A204.1 (cell line): ENCODE data around the gene ATP6V0A1.
"Not testable (repeated sequence)": the region's sequence is repeated elsewhere in the genome, so short reads cannot be mapped to it uniquely, and the experiment has no call there.

Experiments
- FAIRE-seq: peaks from 2 replicates; lab custom pipeline; 2012; peaks lifted over from hg19 to GRCh38; lab: Jason Lieb, UNC

The ATP6V0A1 gene

DNA sequence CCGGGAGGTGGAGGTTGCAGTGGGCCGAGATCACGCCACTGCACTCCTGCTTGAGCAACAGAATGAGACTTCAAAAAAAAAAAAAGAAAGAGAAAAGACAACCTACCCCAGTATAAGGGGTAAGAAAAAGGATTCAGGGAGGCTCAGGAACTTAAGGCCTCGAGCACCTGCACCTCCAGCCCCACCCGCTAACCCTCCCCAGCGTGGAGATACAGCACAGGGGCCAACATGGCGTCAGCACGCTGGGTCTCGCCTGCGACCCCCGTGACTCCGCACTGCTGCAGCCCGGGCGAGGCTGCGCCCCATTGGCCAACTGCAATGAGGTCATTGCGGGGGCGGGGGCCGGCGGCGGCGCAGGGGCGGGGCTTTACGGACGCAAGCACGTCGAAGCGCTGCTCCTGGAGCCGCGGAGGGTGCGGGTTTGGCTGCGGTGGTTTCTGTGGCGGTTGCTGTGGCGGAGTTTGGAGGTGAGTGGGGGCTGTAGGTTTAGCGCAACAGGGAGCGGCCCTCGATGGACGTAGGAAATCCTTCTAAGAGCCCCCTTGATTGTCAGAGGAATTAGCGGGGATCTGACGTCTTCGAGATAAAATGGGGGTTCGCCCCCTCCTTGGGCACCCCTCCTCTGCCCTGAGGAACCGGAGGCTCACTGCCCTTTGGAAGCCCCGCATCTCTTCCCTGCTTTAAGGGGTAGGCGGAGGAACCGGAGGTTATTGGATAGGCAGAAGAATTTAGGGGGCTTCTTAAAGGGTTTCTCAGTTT is at the start of gene ATP6V0A1:
TSS of gene ATP6V0A1 (plus strand) at position 382 of the 759 bp plus-strand sequence. CDS start 2,017 bp downstream, outside the sequence.
- FAIRE-seq = no peak

DNA sequence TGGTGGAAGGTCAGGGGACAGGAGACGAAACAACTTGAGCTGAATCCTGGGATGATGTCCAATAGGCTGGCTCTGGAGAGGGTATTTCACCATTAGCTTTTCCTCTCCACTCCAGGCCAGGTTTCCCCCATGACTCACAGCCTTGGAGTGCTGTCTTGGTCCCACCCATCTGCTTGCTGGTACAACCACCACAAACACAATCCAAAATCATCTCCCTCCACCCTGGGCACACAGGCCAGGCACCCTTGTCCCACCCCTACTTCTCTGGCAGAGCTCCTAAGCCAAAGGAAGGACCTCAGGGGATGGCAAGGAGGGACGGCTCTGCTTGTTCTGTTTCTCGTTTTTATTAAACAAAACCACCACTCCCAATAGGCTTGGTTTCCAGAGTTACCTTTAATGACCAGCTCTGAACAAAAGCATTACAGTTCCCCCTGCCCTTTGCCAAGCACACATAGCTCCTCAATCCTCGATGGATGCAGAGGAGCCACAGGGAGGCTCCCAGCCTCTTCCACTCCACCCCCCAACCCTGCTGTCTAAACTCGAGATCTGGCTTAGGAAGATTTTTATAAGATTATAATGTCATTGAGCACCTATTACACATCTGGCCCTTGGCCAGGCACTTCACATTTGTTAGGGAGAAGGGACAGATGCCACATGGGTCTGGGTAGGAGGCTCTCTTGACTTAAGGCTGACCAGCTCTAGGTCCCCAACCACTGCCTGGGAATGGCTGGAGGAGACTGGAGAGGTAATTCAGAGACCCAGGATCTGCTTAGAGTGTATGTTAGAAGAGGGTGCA is 49.0 kb upstream of the ATP6V0A1 start:
- no peak for FAIRE-seq

DNA sequence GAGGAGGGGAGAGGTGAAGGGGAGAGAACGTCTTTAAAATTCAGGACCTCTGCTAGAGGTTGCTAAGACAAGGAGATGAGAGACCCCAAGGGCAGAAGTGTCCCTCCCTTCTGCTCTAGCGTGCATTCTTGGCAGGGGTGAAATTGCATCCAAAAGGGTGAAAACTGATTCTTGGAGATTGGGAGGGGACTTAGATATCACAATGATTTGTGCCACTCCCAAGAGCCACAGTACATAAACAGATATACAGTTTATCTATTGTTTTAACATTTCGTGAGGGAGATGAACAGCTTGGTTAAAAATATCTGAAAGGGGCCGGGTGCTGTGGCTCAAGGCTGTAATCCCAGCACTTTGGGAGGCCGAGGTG is 48.4 kb upstream of the ATP6V0A1 start:
- FAIRE-seq = no peak

DNA sequence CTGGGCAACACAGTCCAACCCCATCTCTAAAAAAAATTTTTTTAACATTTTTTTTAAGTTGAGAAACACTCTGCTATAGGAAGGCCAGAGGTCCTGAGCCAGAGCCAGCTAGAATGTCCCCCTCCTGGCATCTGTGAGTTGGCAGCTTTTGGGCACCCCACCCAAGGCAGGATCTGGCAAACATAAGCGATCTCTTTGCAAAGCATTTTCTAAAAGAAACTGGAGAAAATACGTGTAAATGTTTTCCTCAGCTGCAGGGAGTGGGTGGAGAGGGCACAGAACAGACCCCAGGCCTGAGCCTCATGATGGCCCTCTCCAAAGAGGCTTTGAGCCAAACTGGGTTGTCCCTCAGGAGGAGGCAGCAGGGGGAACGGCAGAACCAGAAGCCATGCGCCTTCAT is 47.3 kb upstream of the ATP6V0A1 start:
- no peak for FAIRE-seq

DNA sequence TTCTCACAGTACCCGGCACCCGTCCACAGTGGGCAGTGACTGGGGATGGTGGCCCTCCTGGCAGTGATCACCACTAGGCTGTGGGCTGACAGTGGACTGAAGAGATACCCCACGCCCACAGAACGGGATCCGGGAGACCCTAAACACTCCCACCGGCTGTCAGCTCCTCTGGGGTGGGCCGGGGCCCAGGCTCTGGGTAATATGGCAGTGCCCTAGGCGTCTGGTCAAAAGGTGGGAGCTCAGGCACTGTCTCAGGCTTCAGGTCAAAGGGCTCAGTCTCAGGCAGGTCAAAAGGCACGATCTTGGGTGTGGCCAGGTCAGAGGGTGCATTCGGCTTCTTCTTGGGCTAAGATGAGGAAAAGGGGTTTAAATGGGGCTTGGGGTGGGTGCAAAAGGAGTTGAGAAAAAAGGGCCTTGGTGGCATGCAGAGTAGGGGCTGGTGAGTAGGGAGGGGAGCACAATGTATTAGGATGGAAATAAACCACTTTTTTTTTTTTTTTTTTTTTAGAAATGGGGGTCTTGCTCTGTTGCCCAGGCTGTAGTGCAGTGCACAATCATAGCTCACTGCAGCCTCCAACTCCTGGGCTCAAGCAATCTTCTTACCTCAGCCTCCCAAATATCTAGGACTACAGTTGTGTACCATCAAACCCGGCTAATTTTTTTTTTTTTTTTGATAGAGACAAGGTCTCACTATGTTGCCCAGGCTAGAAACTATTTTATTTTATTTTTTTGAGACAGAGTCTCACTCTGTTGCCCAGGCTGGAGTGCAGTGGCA is 46.6 kb upstream of the ATP6V0A1 start:
- FAIRE-seq = no peak

DNA sequence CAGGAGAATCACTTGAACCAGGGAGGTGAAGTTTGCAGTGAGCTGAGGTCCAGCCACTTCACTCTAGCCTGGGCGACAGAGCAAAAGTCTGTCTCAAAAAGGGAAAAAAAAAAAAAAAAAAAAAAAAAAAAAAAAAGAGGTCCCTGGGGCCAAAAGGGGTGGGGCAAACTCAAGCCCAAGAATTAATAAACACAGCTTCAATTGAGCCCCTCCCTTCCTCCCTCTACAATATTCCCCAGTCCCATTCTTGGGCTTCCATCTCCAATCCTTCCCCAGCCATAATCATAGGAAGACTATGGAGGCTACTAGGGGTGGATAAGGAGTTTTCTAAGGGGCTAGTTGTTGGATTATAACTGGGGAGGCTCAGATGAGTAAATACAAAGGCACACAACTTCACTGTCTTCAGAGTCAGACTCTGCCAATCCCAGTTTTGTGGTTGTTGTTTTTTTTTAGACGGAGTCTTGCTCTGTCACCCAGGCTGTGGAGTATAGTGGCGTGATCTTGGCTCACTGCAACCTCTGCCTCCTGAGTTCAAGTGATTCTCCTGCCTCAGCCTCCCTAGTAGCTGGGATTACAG is 45.1 kb upstream of the ATP6V0A1 start:
- FAIRE-seq = no peak

DNA sequence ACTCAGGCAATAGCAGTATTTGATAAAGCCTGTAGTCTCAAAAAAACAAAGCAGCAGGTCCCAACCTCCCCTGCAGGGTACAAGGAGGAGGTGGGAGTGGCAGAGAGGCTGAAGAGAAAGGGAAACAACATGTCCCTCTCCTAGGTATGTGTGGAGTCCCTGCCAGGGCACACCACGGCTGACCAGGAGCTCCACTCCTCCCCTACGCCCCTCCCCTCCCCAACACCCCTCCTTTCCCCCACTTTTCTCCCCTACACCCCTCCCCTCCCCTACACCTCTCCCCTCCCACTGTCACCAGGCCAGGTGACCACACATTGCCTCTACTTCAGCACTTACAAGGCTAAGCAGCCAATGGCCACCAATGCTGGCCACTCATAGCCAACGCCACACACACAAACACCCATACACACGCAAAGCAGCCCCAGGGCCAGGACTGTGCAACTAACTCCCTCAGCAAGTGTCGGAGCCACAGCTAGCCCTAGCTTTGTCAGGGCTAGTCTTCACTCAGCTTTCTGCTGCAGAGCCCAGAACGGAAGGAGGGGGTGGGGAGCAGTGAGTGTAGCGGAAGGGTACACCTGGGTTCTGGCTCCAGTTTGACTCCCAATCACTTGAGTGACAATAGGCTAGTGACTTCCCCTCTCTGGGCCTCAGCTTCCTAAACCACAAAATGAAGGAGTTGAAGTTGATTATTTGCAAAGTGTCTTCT is 43.8 kb upstream of the ATP6V0A1 start:
- FAIRE-seq = no peak

DNA sequence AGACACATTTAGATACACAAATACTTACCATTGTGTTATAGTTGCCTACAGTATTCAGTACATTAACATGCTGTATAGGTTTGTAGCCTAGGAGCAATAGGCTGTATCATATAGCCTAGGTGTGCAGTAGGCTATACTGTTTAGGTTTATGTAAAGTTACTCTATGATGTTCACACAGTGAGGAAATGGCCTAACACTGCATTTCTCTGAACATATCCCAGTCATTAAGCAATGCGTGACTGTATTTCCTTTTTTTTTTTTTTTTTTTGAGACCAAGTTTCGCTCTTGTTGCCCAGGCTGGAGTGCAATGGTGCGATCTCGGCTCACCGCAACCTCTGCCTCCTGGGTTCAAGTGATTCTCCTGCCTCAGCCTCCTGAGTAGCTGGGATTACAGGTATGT is 40.7 kb upstream of the ATP6V0A1 start:
- FAIRE-seq = not testable (repeated sequence)

DNA sequence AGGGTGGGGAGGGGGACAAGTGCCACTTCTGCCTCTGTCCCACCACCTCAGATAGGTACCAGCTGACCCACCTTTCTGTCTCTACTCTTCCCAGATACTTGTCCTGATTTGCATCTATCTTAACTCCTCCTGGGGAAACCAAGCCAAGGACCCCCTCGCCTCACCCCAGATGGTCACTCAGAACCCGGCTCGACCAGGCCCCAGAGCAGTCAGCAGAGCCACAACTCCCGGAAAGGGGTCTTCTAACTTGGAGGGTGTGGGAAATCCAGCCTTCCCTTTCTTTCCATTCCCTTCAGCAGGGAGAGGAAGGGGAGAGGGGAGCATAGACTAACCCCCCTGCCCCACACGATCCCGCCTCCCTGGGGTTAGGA is 37.6 kb upstream of the ATP6V0A1 start:
- FAIRE-seq = no peak

DNA sequence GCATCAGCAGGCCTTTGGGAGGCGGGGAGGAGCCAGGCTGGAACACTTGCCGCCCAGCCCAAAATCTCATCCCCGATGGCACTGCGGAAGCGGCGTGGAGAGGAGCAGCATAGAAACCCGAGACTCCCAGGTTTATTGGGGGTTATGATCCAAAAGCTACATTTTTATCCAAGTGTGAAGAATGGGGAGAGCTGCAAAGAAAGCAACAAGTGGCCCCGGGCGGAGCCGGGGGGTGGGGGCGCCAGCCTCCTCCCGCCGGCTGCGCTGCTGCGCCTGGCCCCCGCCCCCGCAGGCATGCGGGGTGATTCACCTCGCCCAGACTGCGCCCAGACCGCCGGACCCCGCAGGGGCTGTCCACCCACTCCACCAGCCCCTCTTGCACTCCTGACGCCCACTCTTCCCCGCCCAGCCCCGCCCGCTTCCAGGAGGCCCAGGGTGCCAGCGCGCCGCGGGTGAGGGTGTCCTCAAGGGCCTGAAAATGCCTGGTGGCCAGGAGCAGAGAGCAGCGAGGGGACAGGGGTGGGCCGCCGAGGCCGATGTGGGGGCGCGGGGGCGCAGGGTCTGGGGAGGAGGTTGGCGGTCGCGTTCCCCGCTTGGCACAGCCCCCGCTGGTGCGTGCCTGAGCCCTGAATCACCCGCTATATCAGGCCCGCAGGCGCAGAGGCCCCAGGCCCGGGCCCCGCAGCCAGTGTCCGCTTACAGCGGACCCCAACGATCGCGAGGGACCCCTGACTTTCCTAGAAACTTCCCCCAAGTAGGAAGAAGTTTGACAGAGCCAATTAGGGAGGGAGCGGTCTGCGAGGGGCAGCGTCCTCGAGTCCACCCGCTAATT is 37.0 kb upstream of the ATP6V0A1 start:
- no peak for FAIRE-seq

DNA sequence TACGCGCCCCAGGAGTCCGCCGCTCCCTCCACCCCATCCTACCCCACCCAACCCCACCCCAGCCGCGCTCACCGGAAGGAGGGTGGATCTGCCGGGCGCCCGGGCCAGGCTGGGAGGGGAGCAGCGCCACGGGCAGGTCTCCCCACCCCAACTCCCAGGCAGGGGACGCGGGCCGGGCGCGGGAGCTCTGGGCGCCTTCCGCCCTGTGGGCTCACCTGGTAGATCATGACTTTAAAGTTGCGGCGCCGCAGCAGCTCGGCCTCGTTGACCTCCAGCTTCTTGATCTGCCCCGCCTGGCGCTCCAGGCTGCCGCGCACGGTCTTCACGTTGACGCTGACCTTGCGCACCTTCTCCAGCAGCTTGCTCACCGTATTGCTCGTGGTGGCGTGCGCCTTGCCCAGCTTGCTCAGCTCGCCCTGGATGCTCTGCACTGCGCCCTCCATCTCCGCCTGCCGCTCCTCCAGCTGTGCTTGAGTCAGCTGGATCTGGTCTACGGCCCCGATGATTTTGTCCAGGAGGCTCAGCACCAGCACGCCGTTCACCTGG is 36.2 kb upstream of the ATP6V0A1 start:
- FAIRE-seq = no peak

DNA sequence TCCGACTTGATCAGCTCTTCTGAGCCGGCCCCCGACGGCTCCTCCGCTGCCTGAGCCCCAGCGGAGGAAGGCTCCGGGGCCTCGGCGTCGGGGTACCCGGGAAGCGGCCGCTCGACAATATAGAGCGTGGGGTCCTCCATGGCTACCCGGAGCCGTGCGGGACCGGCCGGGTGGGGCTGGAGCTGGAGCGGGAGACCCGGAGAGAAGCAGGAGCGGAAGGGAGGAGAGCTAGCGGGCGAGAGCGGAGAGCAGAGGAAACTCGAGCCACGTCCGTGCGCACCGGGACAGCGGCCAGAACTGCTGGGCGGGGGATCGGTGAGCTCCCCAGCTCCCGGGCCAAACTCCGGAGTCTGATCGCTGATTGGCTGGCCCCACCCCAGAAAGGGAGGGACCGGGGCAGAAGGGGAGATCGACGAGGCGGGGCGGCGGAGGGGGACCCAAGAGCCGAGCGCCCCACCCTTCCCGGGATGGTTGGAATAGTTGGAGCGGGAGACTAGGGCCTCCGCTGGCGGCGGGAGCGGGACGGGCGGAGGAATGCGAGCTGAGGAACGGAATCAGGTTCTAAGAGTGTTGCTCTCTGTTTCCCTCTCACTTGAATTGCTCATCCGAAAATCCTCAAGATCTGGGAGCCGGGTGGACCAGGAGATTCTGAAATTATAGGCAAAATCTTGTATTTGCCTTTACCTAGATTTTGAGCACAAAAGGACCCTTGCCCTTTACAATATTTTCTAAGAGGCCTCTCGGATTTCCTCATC is 35.5 kb upstream of the ATP6V0A1 start, which contains the start of gene CAVIN1:
TSS of gene CAVIN1 (minus strand) at position 299 of the 755 bp plus-strand sequence. CDS start at position 140, 159 bp downstream.
- FAIRE-seq = peak; percentile 97

DNA sequence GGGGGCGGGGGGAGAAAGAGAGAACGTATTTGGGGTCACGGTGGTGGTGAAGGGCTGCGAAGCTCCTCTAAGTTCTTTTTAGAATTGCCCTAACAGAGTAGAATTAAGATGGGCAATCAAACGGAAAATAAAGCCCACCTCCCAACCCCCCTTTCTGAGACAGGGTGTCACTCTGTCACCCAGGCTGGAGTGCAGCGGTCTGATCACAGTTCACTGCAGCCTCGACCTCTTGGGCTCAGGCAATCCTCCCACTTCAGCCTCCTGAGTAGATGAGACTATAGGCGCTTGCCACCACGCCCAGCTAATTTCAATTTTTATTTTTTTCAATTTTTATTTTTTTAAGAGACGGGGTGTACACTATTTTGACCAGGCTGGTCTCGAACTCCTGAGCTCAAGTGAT is 34.9 kb upstream of the ATP6V0A1 start:
- no peak for FAIRE-seq

DNA sequence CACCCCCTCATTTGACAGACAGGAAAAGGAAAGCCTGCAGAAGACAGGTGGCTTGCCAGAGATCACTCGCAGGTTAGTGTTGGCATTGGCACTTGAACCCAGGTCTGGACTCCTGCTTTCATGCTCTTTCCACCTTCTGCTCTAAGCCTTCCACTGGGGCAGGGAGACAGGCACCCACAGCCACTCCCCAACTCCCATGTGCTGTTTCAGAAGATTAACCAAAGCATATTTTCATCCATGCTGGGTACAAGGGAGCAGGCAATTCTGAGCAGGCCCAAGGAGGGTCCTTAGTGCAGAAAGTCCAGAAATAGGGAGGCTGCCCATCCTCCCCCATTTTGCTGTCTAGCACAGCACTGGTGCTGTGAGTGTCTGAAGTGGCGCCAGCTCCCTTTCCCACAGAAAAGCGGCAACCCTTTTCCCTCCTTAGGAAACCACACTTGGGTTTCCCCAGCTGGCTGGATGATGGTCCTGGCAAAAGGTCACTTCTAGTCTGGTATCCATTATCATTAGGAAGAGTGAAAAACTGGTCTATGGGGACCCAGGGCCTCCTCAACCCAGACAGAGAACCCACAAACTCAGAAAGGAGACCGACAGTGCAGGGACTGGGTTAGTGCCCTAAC is 33.6 kb upstream of the ATP6V0A1 start:
- FAIRE-seq = no peak

DNA sequence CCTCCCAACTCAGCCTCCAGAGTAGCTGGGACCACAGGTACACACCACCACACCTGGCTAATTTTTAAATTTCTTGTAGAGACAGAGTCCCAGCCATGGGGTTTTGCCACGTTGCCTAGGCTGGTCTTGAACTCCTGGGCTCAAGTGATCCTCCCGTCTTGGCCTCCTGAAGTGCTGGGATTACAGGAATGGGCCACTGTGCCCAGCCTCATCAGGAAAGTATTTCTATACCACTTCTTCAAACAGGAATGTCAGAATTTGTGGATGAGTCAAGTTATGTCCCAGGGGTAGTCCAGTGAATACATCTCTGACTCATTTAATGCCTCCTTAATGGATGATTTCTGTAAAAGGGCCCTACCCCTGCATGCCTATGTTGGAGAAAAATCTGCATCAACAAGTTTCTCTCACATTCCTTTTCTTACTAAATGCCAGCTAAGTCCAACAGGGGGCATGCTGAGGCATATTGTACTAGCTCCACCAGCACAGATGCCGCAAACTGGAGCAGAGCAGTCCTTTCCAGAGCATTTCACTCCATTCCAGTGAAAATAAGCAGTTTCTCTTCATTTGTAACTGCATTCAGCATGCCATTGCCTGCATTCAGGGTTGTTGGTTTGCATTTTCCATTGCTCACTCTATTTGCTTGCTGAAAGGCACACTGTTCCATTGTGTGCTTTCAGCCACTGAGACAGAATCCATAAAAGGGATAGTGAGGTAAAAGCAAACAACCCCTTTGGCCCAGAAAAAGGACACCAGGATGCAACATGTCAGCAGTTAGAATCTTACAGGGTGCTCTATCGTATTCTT is 30.3 kb upstream of the ATP6V0A1 start:
- FAIRE-seq = peak; percentile 83

DNA sequence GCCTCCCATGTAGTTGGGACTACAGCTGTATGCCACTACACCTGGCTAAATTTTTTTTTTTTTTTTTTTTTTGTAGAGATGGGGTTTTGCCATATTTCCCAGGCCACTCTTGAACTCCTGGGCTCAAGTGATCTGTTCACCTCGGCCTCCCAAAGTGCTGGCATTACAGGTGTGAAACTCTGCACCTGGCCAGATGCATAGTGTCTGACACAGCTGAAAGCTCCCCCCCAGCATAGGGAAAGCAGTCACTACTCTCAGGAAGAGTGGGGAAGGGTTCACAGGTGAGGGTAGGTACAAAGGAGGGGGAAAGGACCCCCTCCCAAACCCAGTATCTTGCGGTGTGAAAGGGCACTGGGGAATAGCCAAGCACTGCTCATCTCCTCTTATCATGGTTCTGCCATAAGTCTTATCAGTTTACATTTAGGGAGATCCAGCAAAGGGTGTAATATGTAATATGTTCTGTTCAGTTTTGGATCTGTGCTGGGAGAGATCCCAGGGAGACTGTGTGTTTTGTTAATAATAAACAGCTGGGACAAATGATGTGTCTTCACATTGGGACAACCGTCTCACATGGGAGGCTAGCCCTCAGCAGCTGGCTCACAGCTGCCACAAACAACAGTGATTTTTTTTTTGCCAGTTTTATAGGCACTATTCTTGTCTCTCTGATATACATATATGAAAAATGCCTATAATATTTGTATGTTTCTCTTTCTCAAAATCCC is 28.8 kb upstream of the ATP6V0A1 start:
- FAIRE-seq = no peak

DNA sequence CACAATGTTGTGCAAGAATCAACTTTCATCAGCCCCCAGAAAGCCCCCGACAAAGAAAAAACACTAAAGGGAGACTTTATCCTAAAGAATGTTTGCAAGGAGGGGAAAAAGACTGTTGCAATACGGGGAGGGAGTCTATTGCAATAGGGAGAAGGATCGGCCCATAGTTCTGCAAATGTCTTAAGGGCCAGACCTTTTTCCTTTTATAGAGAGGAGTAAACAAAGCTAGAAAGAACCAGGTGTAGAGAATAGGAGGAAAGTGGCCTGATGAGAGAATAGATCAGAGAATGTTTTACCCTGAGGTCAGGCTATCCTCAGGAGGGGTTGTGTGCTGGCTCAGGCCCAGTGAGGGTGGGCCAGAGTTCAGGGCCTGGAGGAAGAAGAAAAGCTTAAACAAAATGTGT is 26.9 kb upstream of the ATP6V0A1 start:
- FAIRE-seq = no peak

DNA sequence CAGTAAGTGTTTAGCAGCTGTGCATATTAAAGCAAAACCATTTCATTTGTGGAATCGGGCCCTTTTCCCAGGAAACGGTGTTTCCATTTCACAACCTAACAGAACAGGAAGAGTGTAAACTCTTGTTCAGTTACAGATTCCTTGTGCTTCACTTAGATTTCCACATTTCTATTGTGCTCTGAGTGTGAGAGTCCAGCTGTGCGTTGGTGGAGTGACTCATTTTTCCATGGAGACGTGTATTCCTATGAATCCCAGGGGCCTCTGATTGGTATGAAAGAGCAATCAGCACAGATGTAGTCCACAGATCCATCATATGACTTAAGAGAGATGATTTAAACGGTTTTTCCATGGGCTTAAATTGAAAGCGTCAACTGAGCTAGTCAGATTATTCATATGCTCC is 22.3 kb upstream of the ATP6V0A1 start:
- no peak for FAIRE-seq
